KMS-11 (cell line): Measurements from ENCODE around the gene RALB.

Experiments
- H2AFZ ChIP-seq: fragments of 200-600 bp; sonication (generic); 2 replicates; pipeline ENCODE4 v1.6.1; 2016; ENCODE audit warnings: antibody characterized with exemption, mixed run types, low read depth
- H3K27ac ChIP-seq: fragments of 200-600 bp; sonication (generic); 2 replicates; pipeline ENCODE4 v1.6.1; 2016; ENCODE audit warnings: mild to moderate bottlenecking, mixed run types
- H3K27me3 ChIP-seq: fragments of 200-600 bp; sonication (generic); 2 replicates; pipeline ENCODE4 v1.6.1; 2017; ENCODE audit warnings: mild to moderate bottlenecking, low read depth, mixed run types, moderate library complexity; ENCODE audit not compliant: insufficient read depth
- H3K36me3 ChIP-seq: fragments of 200-600 bp; sonication (generic); 2 replicates; pipeline ENCODE4 v1.6.1; 2017; ENCODE audit warnings: mild to moderate bottlenecking, mixed run types; ENCODE audit not compliant: insufficient read depth
- H3K4me1 ChIP-seq: fragments of 200-600 bp; sonication (generic); 2 replicates; pipeline ENCODE4 v1.6.1; 2016; ENCODE audit warnings: mild to moderate bottlenecking, low read depth, mixed run types; ENCODE audit not compliant: poor library complexity, severe bottlenecking
- H3K4me2 ChIP-seq: fragments of 200-600 bp; sonication (generic); 2 replicates; pipeline ENCODE4 v1.7.0; 2016; ENCODE audit warnings: mild to moderate bottlenecking, mixed run types
- H3K4me3 ChIP-seq: fragments of 200-600 bp; sonication (generic); IDR thresholded peaks from 2 replicates; pipeline ENCODE4 v1.6.1; 2017; ENCODE audit warnings: low read depth, low read length, mixed read lengths; ENCODE audit not compliant: insufficient read depth
- H3K79me2 ChIP-seq: fragments of 200-600 bp; sonication (generic); 2 replicates; pipeline ENCODE4 v1.6.1; 2016; ENCODE audit warnings: low read depth, mixed run types; ENCODE audit not compliant: insufficient read depth
- H3K9ac ChIP-seq: fragments of 200-600 bp; sonication (generic); 2 replicates; pipeline ENCODE4 v1.6.1; 2016; ENCODE audit warnings: mild to moderate bottlenecking, mixed run types
- H4K20me1 ChIP-seq: fragments of 200-600 bp; sonication (generic); 2 replicates; pipeline ENCODE4 v1.6.1; 2016; ENCODE audit warnings: mild to moderate bottlenecking, mixed run types; ENCODE audit not compliant: insufficient read depth
- TF ChIP-seq, protein P1 (sequence below): fragments of 200-600 bp; sonication (generic); conservative IDR thresholded peaks from 2 replicates; pipeline ENCODE4 v1.6.1; 2017; ENCODE audit warnings: low read depth, mild to moderate bottlenecking, antibody characterized with exemption, low read length, moderate library complexity, mixed read lengths

The RALB gene

GRCh38 chr2:120220756-120221155 lies 31.9 kb upstream of the RALB start:
- Histone ChIP-seq H4K20me1 (no peaks in the 10 kb centered on the region), H3K4me2 (no peak overlapping the region), H3K27ac (no peak overlapping the region), H3K79me2 (peaks cover 18% of the 10 kb centered on the region), H3K4me1 (peaks cover 26% of the 10 kb centered on the region), H3K9ac (no peak overlapping the region), H3K4me3 (no peak overlapping the region), H3K36me3 (no peaks in the 10 kb centered on the region), H3K27me3 (no peaks in the 10 kb centered on the region), H2AFZ (no peak overlapping the region)
- TF ChIP-seq, protein P1, sequence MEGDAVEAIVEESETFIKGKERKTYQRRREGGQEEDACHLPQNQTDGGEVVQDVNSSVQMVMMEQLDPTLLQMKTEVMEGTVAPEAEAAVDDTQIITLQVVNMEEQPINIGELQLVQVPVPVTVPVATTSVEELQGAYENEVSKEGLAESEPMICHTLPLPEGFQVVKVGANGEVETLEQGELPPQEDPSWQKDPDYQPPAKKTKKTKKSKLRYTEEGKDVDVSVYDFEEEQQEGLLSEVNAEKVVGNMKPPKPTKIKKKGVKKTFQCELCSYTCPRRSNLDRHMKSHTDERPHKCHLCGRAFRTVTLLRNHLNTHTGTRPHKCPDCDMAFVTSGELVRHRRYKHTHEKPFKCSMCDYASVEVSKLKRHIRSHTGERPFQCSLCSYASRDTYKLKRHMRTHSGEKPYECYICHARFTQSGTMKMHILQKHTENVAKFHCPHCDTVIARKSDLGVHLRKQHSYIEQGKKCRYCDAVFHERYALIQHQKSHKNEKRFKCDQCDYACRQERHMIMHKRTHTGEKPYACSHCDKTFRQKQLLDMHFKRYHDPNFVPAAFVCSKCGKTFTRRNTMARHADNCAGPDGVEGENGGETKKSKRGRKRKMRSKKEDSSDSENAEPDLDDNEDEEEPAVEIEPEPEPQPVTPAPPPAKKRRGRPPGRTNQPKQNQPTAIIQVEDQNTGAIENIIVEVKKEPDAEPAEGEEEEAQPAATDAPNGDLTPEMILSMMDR: no peak

DNA sequence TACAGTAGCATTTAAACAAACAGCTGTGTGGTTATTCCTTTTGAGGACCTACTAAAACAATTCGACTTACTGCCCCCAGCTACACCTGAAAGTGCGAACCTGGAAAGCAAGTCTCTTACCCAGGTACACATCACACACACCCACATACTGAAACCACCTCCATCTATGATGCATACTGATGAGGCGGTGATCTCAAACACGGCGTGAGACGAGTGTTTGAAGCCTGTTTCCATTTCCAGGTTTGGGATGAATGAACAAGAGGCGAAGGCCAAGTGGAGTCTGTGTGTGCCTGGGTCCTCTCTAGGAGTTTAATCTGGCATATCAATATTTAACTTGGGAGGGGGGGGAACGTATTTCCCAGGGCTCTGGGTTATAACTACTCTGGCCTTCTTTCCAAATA lies 31.0 kb upstream of the RALB start:
- H3K79me2 ChIP-seq: peaks cover 18% of the 10 kb centered on the region
- TF ChIP-seq, protein P1: no peak
- no peaks in the 10 kb centered on the region for H4K20me1 ChIP-seq
- no peak overlapping the region for H2AFZ ChIP-seq
- no peaks in the 10 kb centered on the region for H3K27me3 ChIP-seq
- no peaks in the 10 kb centered on the region for H3K36me3 ChIP-seq
- H3K4me1 ChIP-seq: peaks cover 26% of the 10 kb centered on the region
- no peak overlapping the region for H3K4me3 ChIP-seq
- H3K9ac ChIP-seq: no peak overlapping the region
- H3K27ac ChIP-seq: no peak overlapping the region
- peak overlapping the region; percentile 60; the same call in 1 of the 2 replicates for H3K4me2 ChIP-seq

DNA sequence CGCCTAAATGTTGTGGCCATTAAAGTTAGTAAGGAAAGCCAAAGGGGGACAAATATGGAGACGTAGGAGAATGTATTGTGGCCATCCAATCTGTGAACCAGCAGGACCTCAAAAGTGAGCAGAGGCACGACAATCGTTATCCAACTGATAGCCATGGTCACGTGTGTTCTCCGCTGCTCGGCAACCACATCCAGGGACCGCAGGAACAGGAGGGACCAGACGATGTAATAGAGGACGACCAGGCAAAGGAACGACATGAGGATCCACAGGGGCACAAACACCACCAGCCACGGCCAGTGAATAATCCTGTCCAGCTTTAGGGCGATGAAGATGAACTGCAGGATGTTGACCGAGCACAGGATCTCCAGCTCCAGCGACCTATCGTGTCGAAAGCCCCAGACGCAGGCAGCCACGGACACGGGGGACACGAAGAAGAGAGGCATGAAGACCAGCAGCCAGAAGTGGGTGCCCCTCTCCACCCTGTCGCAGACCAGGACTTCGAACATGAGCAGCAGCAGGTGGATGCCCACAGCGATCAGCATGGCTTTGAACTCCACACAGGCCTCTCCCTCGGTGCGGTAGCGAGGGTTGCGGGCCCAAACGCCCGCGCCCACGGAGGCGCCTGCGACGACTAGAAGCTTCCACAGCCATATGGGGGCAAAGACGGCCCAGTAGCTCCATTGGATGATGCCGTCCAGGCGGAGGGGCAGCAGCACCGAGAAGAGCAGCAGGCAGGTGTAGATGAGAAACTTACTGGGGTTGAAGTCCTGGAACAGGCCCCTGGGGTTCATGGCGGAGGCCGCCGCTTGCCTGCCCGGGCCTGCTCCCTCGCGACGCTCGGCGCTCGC lies 30.2 kb upstream of the RALB start:
- H3K9ac ChIP-seq: peak overlapping the region; percentile 76; the same call in 1 of the 2 replicates
- no peaks in the 10 kb centered on the region for H3K27me3 ChIP-seq
- H3K4me2 ChIP-seq: peak overlapping the region; percentile 60
- no peaks in the 10 kb centered on the region for H3K36me3 ChIP-seq
- H3K4me1 ChIP-seq: peaks cover 26% of the 10 kb centered on the region
- TF ChIP-seq, protein P1: no peak
- H4K20me1 ChIP-seq: no peaks in the 10 kb centered on the region
- H2AFZ ChIP-seq: peak overlapping the region; percentile 61
- peak overlapping the region; percentile 16 for H3K4me3 ChIP-seq
- peak overlapping the region; percentile 72 for H3K27ac ChIP-seq
- peaks cover 18% of the 10 kb centered on the region for H3K79me2 ChIP-seq

- peaks cover 18% of the 10 kb centered on the region for H3K79me2 ChIP-seq
- H3K4me1 ChIP-seq: peaks cover 28% of the 10 kb centered on the region
- peak within 1 kb of the TSS; percentile 61 for H2AFZ ChIP-seq
These were observed 29.4 kb upstream of the RALB start, which contains the start of gene TMEM185B for GRCh38 chr2:120223034-120223912. TMEM185B (minus strand) TSS chr2:120223400; CDS start chr2:120222976, 424 bp downstream.

More at GRCh38 chr2:120223034-120223912, 29.4 kb upstream of the RALB start, which contains the start of gene TMEM185B:
- TF ChIP-seq, protein P1: no peak
- peak within 1 kb of the TSS; percentile 16 for H3K4me3 ChIP-seq
- H3K36me3 ChIP-seq: no peaks in the 10 kb centered on the region
- peak within 1 kb of the TSS; percentile 76 for H3K9ac ChIP-seq
- peak within 1 kb of the TSS; percentile 72 for H3K27ac ChIP-seq
- H3K27me3 ChIP-seq: no peaks in the 10 kb centered on the region
- peak within 1 kb of the TSS; percentile 72 for H3K4me2 ChIP-seq
- no peaks in the 10 kb centered on the region for H4K20me1 ChIP-seq
